CD4-positive, alpha-beta T cell treated with Interleukin-4 for 1 hour (primary cell): ENCODE data around the gene MMEL1.

Experiments
- DNase-seq, 2 donors: peaks; one replicate each; pipeline ENCODE4 v3.0.0-alpha.2; 2020 to 2022

The MMEL1 gene

DNA sequence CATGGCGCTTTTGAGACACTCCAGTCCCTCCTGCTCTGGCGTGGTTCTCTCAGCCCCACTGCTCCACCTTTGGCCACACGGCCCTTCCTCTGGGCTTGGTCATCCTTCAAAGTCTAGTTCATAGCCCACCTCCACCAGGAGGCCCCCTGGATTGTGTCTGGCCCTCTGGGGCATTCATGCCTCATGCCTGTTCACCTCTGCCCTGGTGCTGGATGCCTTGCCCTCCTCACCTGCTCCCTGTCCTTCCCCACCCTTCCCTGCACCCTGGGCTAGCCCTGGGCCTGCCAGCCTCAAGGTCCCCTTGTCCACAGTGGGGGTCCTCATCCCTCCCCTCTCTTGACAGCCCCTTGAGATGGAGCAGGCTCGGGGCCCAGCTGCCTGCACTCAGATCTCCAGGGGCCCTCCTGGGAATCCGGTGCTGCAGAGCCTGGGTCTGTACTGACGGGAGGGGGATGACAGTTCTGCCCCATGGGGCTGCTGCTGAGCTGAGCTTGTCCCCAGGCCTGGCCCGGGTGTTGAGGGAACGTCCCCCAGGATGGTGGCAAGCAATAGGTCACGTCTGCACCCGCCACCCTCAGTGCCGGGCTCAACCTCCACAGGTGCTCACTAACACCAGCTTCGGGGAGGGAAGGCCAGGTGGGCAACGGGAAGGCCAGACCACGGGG, 27.8 kb downstream of the MMEL1 start:
- DNase-seq = peak in 1 of 2 donors; percentile 6

DNA sequence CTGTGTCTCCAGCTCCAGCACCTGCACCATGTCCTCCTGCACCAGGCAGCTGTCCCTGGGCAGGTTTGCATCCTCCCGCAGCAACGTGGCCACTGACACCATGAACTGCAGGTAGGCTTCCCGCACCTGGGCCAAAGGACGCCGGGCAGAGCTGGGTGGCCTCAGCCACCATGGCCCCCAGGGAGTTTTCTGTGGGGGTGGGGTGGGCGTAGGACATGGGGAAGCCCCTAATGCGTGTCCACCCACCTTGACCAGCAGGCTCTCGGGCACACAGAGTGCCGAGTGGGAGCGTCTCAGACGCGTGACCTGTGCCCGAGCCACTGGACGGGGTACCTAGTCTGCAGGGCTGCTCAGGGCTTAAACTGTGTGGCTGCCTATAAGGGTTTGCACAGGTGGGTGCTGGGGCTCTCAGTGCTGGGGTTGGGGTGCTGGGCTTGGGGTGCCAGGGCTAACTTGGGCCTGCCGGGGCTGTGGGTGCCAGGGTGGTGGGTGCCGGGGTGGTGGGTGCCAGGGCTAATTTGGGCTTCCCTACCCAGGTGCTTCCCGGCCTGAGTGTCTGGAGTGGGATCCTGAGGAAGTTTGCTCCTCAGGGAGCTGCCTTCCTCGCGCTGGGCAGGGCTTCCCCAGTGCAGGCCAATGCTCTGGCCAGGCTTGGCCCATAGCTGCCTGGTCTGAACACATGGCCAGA, 28.5 kb downstream of the MMEL1 start:
- DNase-seq = peak in 1 of 2 donors; percentile 3

GRCh38 chr1:2603521-2604155, 29.2 kb downstream of the MMEL1 start:
- DNase-seq = peak in 1 of 2 donors; percentile 8

- DNase-seq = peak in 1 of 2 donors; percentile 4
Measured at GRCh38 chr1:2602866-2603520, 29.8 kb downstream of the MMEL1 start.

DNA sequence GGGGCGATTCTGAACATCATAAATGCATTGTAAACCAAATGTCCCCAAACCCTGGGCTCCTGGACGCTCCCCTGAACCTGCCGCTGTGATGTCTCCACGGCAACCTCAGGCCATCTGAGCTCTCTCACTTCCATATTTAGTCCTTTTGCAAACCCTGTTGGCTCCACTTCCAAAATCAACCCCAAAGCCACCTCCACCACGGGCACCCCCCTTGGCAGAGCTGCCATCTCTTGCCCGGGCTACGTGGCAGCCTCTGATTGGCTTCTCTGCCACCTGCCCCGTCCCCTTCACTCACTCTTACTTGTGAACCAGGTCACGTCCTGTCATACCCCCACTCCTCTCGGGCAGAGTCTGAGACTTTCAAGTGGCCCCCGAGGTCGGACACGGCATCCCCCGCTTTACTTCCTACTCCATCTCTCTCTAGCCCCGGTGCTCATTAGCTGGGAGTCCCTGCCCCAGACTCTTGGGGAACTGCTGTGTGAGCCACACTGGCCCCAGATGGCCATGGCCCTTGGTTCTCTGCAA, 30.4 kb downstream of the MMEL1 start:
- DNase-seq = peak in 1 of 2 donors; percentile 5

GRCh38 chr1:2601721-2602303, 31.0 kb downstream of the MMEL1 start:
- DNase-seq = peak in 1 of 2 donors; percentile 2

DNA sequence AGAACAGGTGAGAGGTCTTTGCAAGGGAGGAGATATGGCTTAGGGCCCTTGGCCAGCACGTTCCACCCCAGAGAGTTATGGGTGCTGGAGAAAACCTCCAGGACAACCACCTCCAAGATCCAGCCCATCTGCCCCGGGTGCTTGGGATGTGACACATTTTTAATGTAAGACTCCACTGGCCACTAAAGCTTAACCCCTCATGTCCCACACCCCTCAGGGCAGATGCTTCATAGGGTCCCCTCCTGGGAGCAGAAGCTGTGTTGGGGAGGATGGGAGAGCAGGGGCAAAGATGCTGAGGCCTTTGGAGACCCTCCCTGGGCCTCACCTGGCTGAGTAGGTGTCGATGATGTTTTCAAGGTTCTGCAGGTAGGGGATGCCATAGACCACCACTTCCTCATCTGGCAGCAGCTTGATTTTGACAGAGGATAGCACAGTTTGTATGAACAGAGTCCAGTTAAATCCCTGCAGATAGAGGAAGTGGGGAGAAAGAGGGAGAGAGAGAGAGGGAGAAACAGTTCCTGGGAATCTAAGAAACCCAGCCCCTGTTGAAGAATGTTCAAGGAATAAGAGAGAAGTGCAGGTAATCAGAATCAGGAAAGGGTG, 34.4 kb downstream of the MMEL1 start:
- peak in 1 of 2 donors; percentile 9 for DNase-seq

DNA sequence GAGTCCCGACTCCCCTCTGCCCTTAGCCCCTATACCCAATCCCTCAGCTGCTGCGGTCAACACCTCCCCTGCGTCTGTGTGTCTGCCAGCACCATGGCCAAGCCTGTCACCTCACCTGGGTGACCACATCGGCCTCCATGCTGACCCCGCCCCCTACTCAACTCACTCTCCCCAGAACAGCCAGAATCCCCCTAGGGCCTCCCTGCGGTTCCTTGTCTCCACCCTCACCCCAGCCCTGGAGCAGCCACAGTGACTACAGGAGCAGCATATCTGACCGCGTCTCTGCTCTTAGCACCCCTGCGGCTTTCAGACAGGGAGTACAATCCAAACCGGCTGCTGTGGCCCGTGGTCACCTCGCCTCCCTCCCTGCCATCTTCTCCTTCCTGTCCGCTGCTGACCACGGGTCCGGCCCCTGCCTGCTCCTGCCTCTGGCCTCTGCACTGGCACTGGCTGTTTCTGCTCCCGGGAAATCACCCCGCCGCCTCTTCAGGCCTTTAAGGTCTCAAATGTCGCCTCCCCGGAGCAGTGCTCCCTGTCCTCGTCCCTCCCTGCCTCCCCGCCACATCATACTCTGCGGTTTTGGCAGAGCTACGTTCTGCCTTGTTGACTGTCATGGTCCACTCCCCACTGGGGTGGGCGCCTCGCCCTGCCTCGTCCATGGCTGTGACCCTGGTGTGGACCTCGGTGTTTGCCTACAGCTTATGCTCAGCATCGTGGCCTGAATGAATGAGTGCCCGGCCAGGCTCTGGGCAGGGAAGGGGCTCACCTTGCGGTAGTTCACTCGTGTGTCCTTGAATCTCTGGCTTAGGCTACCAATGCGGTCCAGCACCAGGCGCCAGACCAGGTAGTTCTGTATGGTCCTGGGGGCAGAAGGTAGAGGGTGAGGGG, 35.1 kb downstream of the MMEL1 start:
- no peak for DNase-seq

DNA sequence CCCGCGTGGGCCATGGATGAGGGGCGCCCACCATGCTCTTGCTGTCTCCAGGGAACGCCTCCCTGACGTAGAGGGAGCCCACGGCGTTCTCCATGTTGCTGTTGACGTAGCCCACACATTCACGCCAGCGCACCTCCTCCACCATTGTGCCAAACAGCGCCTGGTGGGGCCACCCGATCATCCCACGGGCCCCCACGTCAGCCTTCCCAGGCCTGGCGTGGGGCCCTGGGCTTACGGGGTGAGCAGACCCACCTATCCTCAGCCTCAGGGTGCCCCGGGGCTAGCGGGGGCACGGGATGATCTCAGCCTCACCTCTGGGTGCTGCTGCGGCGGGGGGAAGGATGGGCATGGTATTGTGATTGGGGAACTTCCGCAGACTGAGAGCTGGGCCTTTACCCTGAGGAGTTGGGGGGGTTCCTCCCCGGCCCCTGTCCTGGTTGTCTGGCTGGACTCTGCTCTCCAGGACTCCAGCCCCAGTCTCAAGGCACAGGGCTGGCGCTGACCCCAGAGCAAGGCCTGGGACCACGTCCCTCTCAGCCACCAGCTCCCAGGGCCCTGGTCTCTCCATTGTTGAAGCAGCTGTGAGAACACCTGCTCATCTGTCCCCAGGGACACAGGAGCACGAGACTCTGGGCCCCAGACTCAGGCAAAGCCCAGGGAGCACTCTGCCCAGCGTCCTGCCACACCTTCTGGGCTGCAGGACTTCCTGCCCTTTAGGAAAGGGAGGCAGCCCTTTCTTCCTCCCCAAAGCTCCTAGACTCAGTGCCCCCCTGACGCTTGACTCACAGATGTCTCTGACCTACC, 36.1 kb downstream of the MMEL1 start:
- no peak for DNase-seq

- no peak for DNase-seq
Measured at GRCh38 chr1:2595812-2596529, 36.8 kb downstream of the MMEL1 start.

DNA sequence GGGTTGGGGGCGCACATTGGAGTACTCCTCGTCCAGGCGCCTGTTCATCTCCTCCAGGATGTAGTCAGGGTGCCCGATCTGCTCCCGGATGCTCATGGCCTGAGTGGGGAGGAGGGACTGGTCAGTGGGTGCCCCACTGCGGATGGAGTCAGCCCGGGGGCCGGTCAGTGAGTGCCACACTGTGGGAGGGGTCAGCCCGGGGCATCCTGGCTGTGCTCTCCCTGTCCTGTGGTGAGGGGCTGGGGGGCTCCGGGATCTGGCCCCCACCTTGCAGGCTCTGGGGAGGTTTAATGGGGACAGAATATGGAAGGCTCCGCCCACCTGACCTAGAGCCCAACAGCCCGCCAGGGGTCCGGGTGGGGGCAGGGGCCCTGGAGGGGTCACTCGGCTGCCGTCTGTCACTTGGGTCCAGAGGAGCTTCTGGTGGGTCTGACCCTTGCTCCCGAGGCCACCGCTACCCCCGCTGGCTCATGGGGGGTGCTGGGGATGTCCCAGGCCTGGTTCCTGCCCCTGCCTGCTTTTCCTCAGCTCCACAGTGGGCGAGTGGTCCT, 37.5 kb downstream of the MMEL1 start:
- DNase-seq = no peak

- DNase-seq = no peak
Measured at GRCh38 chr1:2594641-2595131, 38.1 kb downstream of the MMEL1 start.

- DNase-seq = no peak
Measured at GRCh38 chr1:2594001-2594640, 38.7 kb downstream of the MMEL1 start.

- DNase-seq = no peak
Measured at GRCh38 chr1:2593251-2593878, 39.5 kb downstream of the MMEL1 start.

- DNase-seq = no peak
Measured at GRCh38 chr1:2592672-2593071, 40.1 kb downstream of the MMEL1 start.

GRCh38 chr1:2591581-2592261, 41.1 kb downstream of the MMEL1 start:
- DNase-seq = no peak

- no peak for DNase-seq
Measured at GRCh38 chr1:2591233-2591580, 41.6 kb downstream of the MMEL1 start.
